HG03432 (cell line): ENCODE data around the gene CDH23.

Experiments
- ATAC-seq: cut with Tn5 transposase; IDR thresholded peaks from one replicate; pipeline ENCODE4 v1.9.1; 2021; ENCODE audit warnings: mild to moderate bottlenecking, moderate library complexity; ENCODE audit not compliant: unreplicated experiment

Gene CDH23

GRCh38 chr10:71727738-71728737 lies 331.3 kb downstream of the CDH23 start:
- peak; percentile 54 for ATAC-seq

- no peak for ATAC-seq
These were observed 332.5 kb downstream of the CDH23 start for GRCh38 chr10:71729161-71729636.

DNA sequence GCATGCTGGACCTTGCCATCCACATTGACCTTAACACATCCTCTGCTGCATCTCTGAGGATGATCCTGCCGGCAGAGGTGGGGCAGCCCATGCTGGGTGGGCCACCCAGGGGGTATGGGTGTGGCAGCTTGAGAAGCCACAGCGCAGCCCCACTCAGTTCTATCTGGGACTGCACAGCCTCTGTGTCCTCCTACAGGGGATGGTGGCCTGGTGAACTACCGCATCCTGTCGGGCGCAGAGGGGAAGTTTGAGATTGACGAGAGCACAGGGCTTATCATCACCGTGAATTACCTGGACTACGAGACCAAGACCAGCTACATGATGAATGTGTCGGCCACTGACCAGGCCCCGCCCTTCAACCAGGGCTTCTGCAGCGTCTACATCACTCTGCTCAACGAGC lies 335.1 kb downstream of the CDH23 start:
- no peak for ATAC-seq

- ATAC-seq = no peak
These were observed 338.1 kb downstream of the CDH23 start for GRCh38 chr10:71734797-71735196.

GRCh38 chr10:71735709-71736569 lies 339.2 kb downstream of the CDH23 start:
- no peak for ATAC-seq

DNA sequence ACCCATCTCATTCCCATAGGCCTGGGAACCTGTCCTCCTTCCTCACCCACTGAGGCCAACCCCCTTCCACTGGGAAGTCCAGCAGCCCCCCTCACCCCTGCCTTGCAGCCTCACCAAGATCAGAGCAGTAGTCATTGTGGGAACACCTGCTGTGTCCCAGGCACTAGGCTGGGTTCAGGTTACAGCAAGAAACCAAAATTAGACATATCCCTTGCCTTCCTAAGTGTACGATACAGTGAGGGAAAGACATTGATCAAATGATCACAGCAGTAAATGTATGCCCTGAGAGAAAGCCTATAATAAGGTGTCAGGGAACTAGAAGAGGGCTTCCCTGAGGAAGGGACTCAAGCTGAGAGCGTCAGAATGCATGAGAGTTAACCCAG lies 339.8 kb downstream of the CDH23 start:
- ATAC-seq = no peak

GRCh38 chr10:71737001-71737833 lies 340.5 kb downstream of the CDH23 start:
- no peak for ATAC-seq

- ATAC-seq = no peak
These were observed 341.1 kb downstream of the CDH23 start for GRCh38 chr10:71737834-71738197.

DNA sequence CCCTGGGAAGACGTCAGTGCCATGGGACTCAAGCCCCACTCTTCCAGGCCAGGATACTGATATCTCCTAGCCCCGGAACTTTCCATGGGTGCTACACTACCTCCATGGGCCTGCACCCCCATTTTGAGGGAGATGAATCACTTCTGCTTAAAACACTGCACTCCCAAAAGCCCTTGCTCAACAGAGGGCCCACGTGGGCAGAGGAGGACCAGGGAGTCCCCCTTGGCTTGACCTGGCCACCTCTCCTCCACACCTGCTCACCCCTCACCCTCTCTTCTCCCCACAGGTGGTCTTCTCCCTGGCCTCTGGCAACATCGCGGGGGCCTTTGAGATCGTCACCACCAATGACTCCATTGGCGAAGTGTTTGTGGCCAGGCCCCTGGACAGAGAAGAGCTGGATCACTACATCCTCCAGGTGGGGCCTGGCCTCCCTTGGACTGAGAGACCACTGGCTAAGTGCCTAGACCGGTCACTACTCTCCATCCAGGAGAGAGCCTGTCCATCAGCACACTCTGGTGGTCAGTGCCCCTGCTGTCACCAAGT lies 342.7 kb downstream of the CDH23 start:
- ATAC-seq = no peak

- ATAC-seq = no peak
These were observed 343.4 kb downstream of the CDH23 start for GRCh38 chr10:71740069-71740653.

GRCh38 chr10:71741029-71741428 lies 344.3 kb downstream of the CDH23 start:
- ATAC-seq = no peak

GRCh38 chr10:71741671-71742070 lies 345.0 kb downstream of the CDH23 start:
- ATAC-seq = no peak

- no peak for ATAC-seq
These were observed 345.8 kb downstream of the CDH23 start for GRCh38 chr10:71742301-71743088.

DNA sequence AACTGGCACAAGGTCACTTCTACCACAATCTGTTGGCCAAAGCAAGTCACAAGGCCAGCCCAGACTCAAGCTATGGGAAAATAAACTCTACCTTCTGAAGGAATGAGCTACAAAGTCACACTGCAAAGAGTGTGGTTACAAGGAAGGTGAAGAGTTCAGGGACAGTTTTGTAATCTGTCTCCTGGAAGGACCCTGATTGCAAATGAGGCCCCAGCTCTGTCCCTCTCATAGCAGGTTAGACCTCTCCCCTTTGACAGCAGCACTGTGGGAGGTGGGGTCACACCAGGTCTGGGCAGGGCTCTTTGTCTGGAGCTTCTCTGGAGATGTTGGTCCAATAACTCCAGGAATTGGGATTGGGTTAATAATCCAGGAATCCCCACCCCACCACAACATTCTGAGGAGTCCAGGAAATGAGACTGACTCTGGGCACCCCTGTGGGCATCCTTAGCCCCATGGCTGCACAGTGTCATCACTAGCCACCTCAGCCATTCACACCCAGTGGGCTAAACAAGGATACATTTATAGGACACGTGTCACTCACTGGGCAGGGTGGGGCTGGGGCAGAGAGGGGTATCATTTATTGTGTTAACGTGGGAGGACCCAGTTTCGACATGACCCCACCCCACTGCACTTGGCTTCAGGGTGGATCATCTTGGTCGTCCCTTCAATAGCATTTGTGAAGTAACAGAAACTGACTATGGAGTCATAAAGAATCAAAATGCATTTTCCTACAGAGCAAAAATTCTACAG lies 346.5 kb downstream of the CDH23 start:
- no peak for ATAC-seq

GRCh38 chr10:71743866-71744265 lies 347.1 kb downstream of the CDH23 start:
- ATAC-seq = no peak

GRCh38 chr10:71744897-71745663 lies 348.4 kb downstream of the CDH23 start:
- no peak for ATAC-seq

DNA sequence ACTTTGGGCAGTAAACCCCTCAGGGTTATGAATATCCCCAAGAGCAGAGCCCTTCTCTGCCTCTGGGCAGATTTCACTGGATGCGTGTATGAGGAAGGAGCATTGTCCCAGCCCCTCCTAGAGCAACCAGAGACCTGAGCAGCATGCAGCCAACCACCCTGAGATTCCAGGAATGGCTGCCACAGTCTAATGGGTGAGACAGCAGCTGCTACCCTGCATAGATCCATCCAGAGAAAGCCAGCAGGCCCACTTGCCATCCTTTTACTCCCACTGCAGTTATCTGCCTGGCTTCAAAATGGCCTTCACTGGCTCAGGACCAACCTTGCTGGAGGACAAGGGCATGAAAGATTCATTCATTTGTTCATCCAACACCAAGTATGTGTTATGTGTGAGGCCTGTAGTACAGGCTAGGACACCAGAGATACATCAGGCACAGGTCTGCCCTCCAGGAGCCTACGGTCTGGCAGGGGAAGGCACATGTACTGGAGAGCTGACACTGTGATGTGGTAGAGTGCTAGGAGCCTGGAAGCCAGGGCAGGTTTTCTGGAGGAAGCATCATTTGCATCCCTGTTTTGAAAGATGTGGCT lies 349.0 kb downstream of the CDH23 start:
- no peak for ATAC-seq
